A549 (cell line): Measurements from ENCODE around the gene SBNO1. TPM values are rescaled to one million over a fixed set of nuclear protein-coding genes. Genes with fewer than 3 reads are reported as not detected.
A peak's percentile ranks its signal among the peaks of the same experiment; 100 is the strongest.

Experiments
- ATAC-seq, 2 experiments: fragments of 200-7000 bp in 1 of 2; fragments of >200 bp in 1 of 2; cut with Nextera tagmentation in 1 of 2; cut with Tn5 transposase in 1 of 2; 3 replicates each; pipeline versions ENCODE4 v1.8.0 to v1.9.1; 2018 to 2020; ENCODE audit warnings: mild to moderate bottlenecking in 1 of 2, moderate library complexity in 1 of 2
- CTCF ChIA-PET: fragments of 300-600 bp; sonication (Branson Sonifier 250); formaldehyde crosslinking; extraction: SDS; loops from one replicate; lab custom pipeline; 2021; ENCODE audit warnings: antibody characterized with exemption, inconsistent platforms; lab: Yijun Ruan, JAX
- POLR2A ChIA-PET: fragments of 350-600 bp; formaldehyde crosslinking; extraction: SDS; loops from one replicate; lab custom pipeline; 2021; ENCODE audit warnings: antibody characterized with exemption, inconsistent platforms; lab: Yijun Ruan, JAX
- DNase-seq, 2 experiments: peaks; one replicate each; pipeline versions ENCODE4 v3.0.0 to v3.0.0-alpha.2; 2011 to 2016; ENCODE audit warnings: low read depth in 1 of 2, low spot score in 1 of 2
- FAIRE-seq: peaks from 2 replicates; lab custom pipeline; 2011; peaks lifted over from hg19 to GRCh38; lab: Jason Lieb, UNC
- H3K27ac ChIP-seq, 2 experiments: fragments of >200 bp; sonication (Bioruptor Twin); formaldehyde crosslinking; 3 replicates each; pipeline ENCODE4 v1.5.1; 2016 to 2017
- H3K4me1 ChIP-seq: fragments of >200 bp; sonication (Bioruptor Twin); formaldehyde crosslinking; 3 replicates; pipeline ENCODE4 v1.6.1; 2016
- H3K4me2 ChIP-seq: fragments of >200 bp; sonication (Bioruptor Twin); formaldehyde crosslinking; 3 replicates; pipeline ENCODE4 v1.6.1; 2016
- H3K4me3 ChIP-seq: fragments of >200 bp; sonication (Bioruptor Twin); formaldehyde crosslinking; 3 replicates; pipeline ENCODE4 v1.5.1; 2016
- H3K9me3 ChIP-seq: fragments of >200 bp; sonication (Bioruptor Twin); formaldehyde crosslinking; 3 replicates; pipeline ENCODE4 v1.6.1; 2016
- CBX2 ChIP-seq: fragments of 200-600 bp; sonication (generic); IDR thresholded peaks from 2 replicates; pipeline ENCODE4 v1.6.1; 2016; ENCODE audit warnings: low read depth, mild to moderate bottlenecking, borderline replicate concordance
- EHF ChIP-seq: fragments of 250-450 bp; sonication (Bioruptor Pico); IDR thresholded peaks from 2 replicates; pipeline ENCODE4 v1.5.0; 2020; ENCODE audit warnings: mild to moderate bottlenecking
- EHMT2 ChIP-seq: fragments of 200-600 bp; sonication (generic); IDR thresholded peaks from 2 replicates; pipeline ENCODE4 v1.6.1; 2016; ENCODE audit warnings: antibody characterized with exemption, low read depth, mild to moderate bottlenecking, moderate library complexity
- EP300 ChIP-seq, 2 experiments: fragments of >200 bp; sonication (Bioruptor Twin); formaldehyde crosslinking; IDR thresholded peaks; 2 replicates in 1 of 2; 3 replicates in 1 of 2; pipeline ENCODE4 v1.6.1; 2016 to 2017
- ESRRA ChIP-seq: fragments of 150-350 bp; IDR thresholded peaks from 2 replicates; pipeline ENCODE4 v1.6.1; 2014; ENCODE audit warnings: mild to moderate bottlenecking, low read length, borderline replicate concordance
- FOSB ChIP-seq: fragments of 250-450 bp; sonication (Bioruptor Pico); IDR thresholded peaks from 2 replicates; pipeline ENCODE4 v1.5.0; 2020; ENCODE audit warnings: mild to moderate bottlenecking, moderate library complexity
- FOSL2 ChIP-seq, 2 experiments: fragments of 450-650 bp in 1 of 2; fragments of >200 bp in 1 of 2; sonication (Bioruptor Twin) in 1 of 2; formaldehyde crosslinking; IDR thresholded peaks; 2 replicates each; pipeline versions ENCODE4 v1.5.0 to v1.6.1; 2016 to 2020; ENCODE audit warnings: mild to moderate bottlenecking in 1 of 2, moderate library complexity in 1 of 2
- FOXS1 ChIP-seq: fragments of 250-450 bp; sonication (Bioruptor Pico); IDR thresholded peaks from 2 replicates; pipeline ENCODE4 v1.5.0; 2020; ENCODE audit warnings: mild to moderate bottlenecking, moderate library complexity
- HDAC2 ChIP-seq: fragments of 200-600 bp; sonication (generic); IDR thresholded peaks from 2 replicates; pipeline ENCODE4 v1.6.1; 2016
- HMGXB4 ChIP-seq: fragments of 250-450 bp; sonication (Bioruptor Pico); IDR thresholded peaks from 2 replicates; pipeline ENCODE4 v1.5.0; 2021; ENCODE audit warnings: mild to moderate bottlenecking, moderate library complexity, borderline replicate concordance
- HOXB5 ChIP-seq: fragments of 250-450 bp; sonication (Bioruptor Pico); IDR thresholded peaks from 2 replicates; pipeline ENCODE4 v1.5.0; 2020; ENCODE audit warnings: mild to moderate bottlenecking, moderate library complexity
- KDM5A ChIP-seq: fragments of 200-600 bp; sonication (generic); IDR thresholded peaks from 2 replicates; pipeline ENCODE4 v1.6.1; 2016; ENCODE audit warnings: antibody characterized with exemption, mild to moderate bottlenecking
- MAX ChIP-seq: IDR thresholded peaks from 2 replicates; pipeline ENCODE4 v1.6.1; 2012
- NFE2L2 ChIP-seq: fragments of 150-350 bp; conservative IDR thresholded peaks from 2 replicates; pipeline ENCODE4 v1.6.1; 2014; ENCODE audit warnings: low read length
- PHF8 ChIP-seq: fragments of 200-600 bp; sonication (generic); IDR thresholded peaks from 2 replicates; pipeline ENCODE4 v1.6.1; 2016; ENCODE audit warnings: low read depth, mild to moderate bottlenecking, antibody characterized with exemption, moderate library complexity, borderline replicate concordance
- POLR2AphosphoS2 ChIP-seq: conservative IDR thresholded peaks from 2 replicates; pipeline ENCODE4 v1.6.1; 2012; ENCODE audit warnings: low read length, improper control_type of control experiment, inconsistent platforms
- RARB ChIP-seq: fragments of 250-450 bp; sonication (Bioruptor Pico); IDR thresholded peaks from 2 replicates; pipeline ENCODE4 v1.8.0; 2021; ENCODE audit warnings: mild to moderate bottlenecking, moderate library complexity
- RFX5 ChIP-seq: fragments of 450-650 bp; IDR thresholded peaks from 2 replicates; pipeline ENCODE4 v1.7.1; 2014; ENCODE audit warnings: antibody characterized with exemption, mild to moderate bottlenecking, moderate library complexity
- TFCP2L1 ChIP-seq: fragments of 250-450 bp; sonication (Bioruptor Pico); IDR thresholded peaks from 2 replicates; pipeline ENCODE4 v1.5.0; 2021; ENCODE audit warnings: mild to moderate bottlenecking
- TP53 ChIP-seq: fragments of 250-450 bp; sonication (Bioruptor Pico); IDR thresholded peaks from 2 replicates; pipeline ENCODE4 v1.5.0; 2021; ENCODE audit warnings: mild to moderate bottlenecking, moderate library complexity
- ZNF302 ChIP-seq: fragments of 250-450 bp; sonication (Bioruptor Pico); IDR thresholded peaks from 2 replicates; pipeline ENCODE4 v1.9.0; 2021; ENCODE audit warnings: inconsistent platforms, mild to moderate bottlenecking, moderate library complexity
- WGBS: methylation state at CpG from one replicate; pipeline ENCODE4 v1.1.6; 2017; ENCODE audit errors: missing lambda C conversion rate; 5-methylcytosine and 5-hydroxymethylcytosine counted together
- polyA plus RNA-seq, 4 experiments: library from polyadenylated mRNA; depleted of rRNA in 3 of 4; stranded (reverse); fragments of >200 nt; fragmentation: RNase III in 1 of 4; extraction: RNeasy Plus Mini Kit Qiagen cat#74134 plus additional on column Dnase treatment in 1 of 4; gene quantifications; 2 replicates in 3 of 4; 3 replicates in 1 of 4; pipeline ENCODE4 v1.2.3, GENCODE V29; 2011 to 2017

The SBNO1 gene
- polyA plus RNA-seq, 2 of the 4 experiments (the other 2 are of a cell fraction) = 25.9 to 35.7 TPM

DNA sequence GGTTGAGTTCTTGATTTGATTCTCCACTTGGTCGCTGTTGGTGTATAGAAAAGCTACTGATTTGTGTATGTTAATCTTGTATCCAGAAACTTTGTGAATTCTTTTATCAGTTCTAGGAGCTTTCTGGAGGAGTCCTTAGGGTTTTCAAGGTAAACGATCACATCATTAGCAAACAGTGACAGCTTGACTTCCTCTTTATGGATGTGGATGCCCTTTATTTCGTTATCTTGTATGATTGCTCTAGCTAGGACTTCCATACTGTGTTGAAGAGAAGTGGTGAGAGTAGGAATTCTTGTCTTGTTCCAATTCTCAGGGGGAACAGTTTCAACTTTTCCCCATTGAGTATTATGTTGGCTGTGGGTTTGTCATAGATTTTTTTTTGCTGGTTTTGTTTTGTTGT is 119.0 kb downstream of the SBNO1 start:
- FAIRE-seq (no peak), DNase-seq (no peak)
- H3K27ac ChIP-seq = no peak overlapping the region
- ChIA-PET POLR2A (interaction anchor here (0.9 kb wide), 1 partner anchor 13 kb away, joined by 4 read pairs; the partner anchor contains the start of genes MPHOSPH9 and MTRFR), CTCF (no interaction called here)
- peaks cover 7% of the 10 kb centered on the region; the same call in 1 of the 3 replicates for H3K9me3 ChIP-seq
- no peak overlapping the region for H3K4me3 ChIP-seq
- no peak for TF ChIP-seq PHF8
- TF ChIP-seq, all 56 proteins: peak for 0
- 88% methylated on average over 3 of the region's 3 CpGs for WGBS
- H3K4me1 ChIP-seq = peaks cover 7% of the 10 kb centered on the region
- no peak overlapping the region for H3K4me2 ChIP-seq
- no peak for ATAC-seq

DNA sequence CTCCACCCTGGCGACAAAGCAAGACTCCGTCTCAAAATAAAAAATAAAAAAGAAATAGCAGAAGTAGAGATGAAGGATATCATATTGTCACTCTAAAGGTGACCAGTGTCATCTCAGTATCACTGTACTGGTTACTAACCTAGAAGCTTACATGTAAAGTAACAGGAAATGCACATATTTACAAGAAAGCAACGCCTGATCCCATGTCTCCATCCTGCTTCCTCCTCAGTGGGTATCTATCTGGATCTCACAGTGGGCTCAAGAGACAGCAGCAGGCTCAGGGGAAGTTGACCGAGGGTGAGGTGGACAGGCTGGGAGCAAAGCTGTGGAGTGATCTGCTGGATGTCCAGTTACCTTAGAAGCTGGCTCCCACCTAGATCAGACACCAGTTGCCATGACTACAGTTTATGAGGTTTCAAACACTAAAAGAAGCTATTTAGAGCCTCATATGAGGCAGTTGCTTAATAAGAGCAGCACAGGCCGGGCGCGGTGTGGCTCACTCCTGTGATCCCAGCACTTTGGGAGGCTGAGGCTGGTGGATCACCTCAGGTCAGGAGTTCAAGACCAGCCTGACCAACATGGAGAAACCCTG is 120.9 kb downstream of the SBNO1 start:
- H3K4me3 ChIP-seq = no peak overlapping the region
- H3K9me3 ChIP-seq = peaks cover 7% of the 10 kb centered on the region; the same call in 1 of the 3 replicates
- no peak for TF ChIP-seq ZNF302 (CRISPR knock-in tag)
- TF ChIP-seq HDAC2 = no peak
- no peak for TF ChIP-seq ESRRA
- TF ChIP-seq KDM5A = no peak
- no peak for TF ChIP-seq TP53
- no peak for TF ChIP-seq RFX5
- TF ChIP-seq EP300 (IDR thresholded peaks at IDR 0.05) = no peak
- TF ChIP-seq POLR2AphosphoS2 = no peak
- TF ChIP-seq FOXS1 = no peak
- no peak for TF ChIP-seq HOXB5 (CRISPR knock-in tag)
- no peak for TF ChIP-seq CBX2
- no peak for TF ChIP-seq NFE2L2
- TF ChIP-seq EHMT2 = no peak
- TF ChIP-seq TFCP2L1 = no peak
- no peak for TF ChIP-seq MAX
- no peak for TF ChIP-seq RARB (CRISPR knock-in tag)
- no peak for TF ChIP-seq FOSL2 (IDR thresholded peaks at IDR 0.05)
- TF ChIP-seq FOSL2 (CRISPR knock-in tag; IDR thresholded peaks at IDR 0.05) = no peak
- no peak for TF ChIP-seq FOSB (CRISPR knock-in tag)
- TF ChIP-seq HMGXB4 (CRISPR knock-in tag) = no peak
- no peak for TF ChIP-seq EHF (CRISPR knock-in tag)
- TF ChIP-seq, all 56 proteins: peak for 0
- H3K4me2 ChIP-seq = no peak overlapping the region
- CTCF ChIA-PET = interaction anchor here (1.0 to 1.3 kb wide), 2 partner anchors 200 to 275 kb away, joined by 3 to 5 read pairs; no protein-coding TSS in a partner anchor
- WGBS = 79% methylated on average over 7 of the region's 7 CpGs
- FAIRE-seq = no peak
- no peaks in the 10 kb centered on the region for H3K4me1 ChIP-seq
- POLR2A ChIA-PET = interaction anchor here (3.3 kb wide), 1 partner anchor 11 kb away, joined by 18 read pairs; the partner anchor contains the start of genes MPHOSPH9 and MTRFR
- DNase-seq = peak in 1 of 2 experiments; percentile 49
- peak; percentile 50 to 59; a peak in 5 of 6 replicates for ATAC-seq
- H3K27ac ChIP-seq = no peak overlapping the region
